ENCODE results near the gene EFNB2. TPM values are rescaled to one million over a fixed set of nuclear protein-coding genes. Genes with fewer than 3 reads are reported as not detected.

EFNB2 gene
- polyA plus RNA-seq, 1 donor from 2014 or later, result 53.1 TPM

- H3K27me3 ChIP-seq (ENCODE audit: insufficient read depth, low read depth, low read length), result no peaks in the 10 kb centered on the region
- no peaks in the 10 kb centered on the region for H3K36me3 ChIP-seq (ENCODE audit: insufficient read depth, low read length)
- no peak overlapping the region for H2AFZ ChIP-seq (ENCODE audit: low read depth, low read length)
- no peaks in the 10 kb centered on the region for H3K9me3 ChIP-seq (ENCODE audit: low read length)
- H4K20me1 ChIP-seq (ENCODE audit: insufficient read depth), result no peaks in the 10 kb centered on the region
- H3K27ac ChIP-seq (ENCODE audit: low read length), result no peak overlapping the region
- no peaks in the 10 kb centered on the region for H3K79me2 ChIP-seq (replicated peaks; ENCODE audit: insufficient read depth, low read length)
- no peak overlapping the region for H3K4me3 ChIP-seq (ENCODE audit: low read length)
- H3K9me2 ChIP-seq (ENCODE audit: insufficient read depth, low read length), result no peaks in the 10 kb centered on the region
- no peaks in the 10 kb centered on the region for H3F3A ChIP-seq (ENCODE audit: insufficient read depth, low read length, poor library complexity, severe bottlenecking)
- TF ChIP-seq EZH2 (IDR thresholded peaks at IDR 0.05; ENCODE audit: borderline replicate concordance, insufficient read depth, low read length, poor library complexity, severe bottlenecking) (no peak), MXI1 (conservative IDR thresholded peaks at IDR 0.05; ENCODE audit: poor library complexity, severe bottlenecking) (no peak), CTCF (IDR thresholded peaks at IDR 0.05; ENCODE audit: poor library complexity, severe bottlenecking) (no peak), SMC3 (conservative IDR thresholded peaks at IDR 0.05; ENCODE audit: poor library complexity) (no peak), POLR2AphosphoS5 (IDR thresholded peaks at IDR 0.05) (no peak), REST (IDR thresholded peaks at IDR 0.05; ENCODE audit: borderline replicate concordance) (no peak), TAF1 (IDR thresholded peaks at IDR 0.05; ENCODE audit: low read depth) (no peak), EP300 (conservative IDR thresholded peaks at IDR 0.05; ENCODE audit: poor library complexity, severe bottlenecking) (no peak), RAD21 (conservative IDR thresholded peaks at IDR 0.05) (no peak)
- no peak overlapping the region for H3K9ac ChIP-seq (ENCODE audit: low read length)
- no peak overlapping the region for H3K4me2 ChIP-seq (ENCODE audit: low read length)
These were observed 55.5 kb downstream of the EFNB2 start for GRCh38 chr13:106479929-106480328.

- no peak for TF ChIP-seq SMC3 (conservative IDR thresholded peaks at IDR 0.05; ENCODE audit: poor library complexity)
- Histone ChIP-seq H3K79me2 (replicated peaks; ENCODE audit: insufficient read depth, low read length) (no peaks in the 10 kb centered on the region), H3K9me2 (ENCODE audit: insufficient read depth, low read length) (no peaks in the 10 kb centered on the region), H3K9ac (ENCODE audit: low read length) (no peak overlapping the region), H3F3A (ENCODE audit: insufficient read depth, low read length, poor library complexity, severe bottlenecking) (no peaks in the 10 kb centered on the region), H3K4me3 (ENCODE audit: low read length) (no peak overlapping the region), H3K27me3 (ENCODE audit: insufficient read depth, low read depth, low read length) (no peaks in the 10 kb centered on the region), H3K9me3 (ENCODE audit: low read length) (no peaks in the 10 kb centered on the region), H2AFZ (ENCODE audit: low read depth, low read length) (no peak overlapping the region), H4K20me1 (ENCODE audit: insufficient read depth) (no peaks in the 10 kb centered on the region), H3K4me2 (ENCODE audit: low read length) (no peak overlapping the region), H3K27ac (ENCODE audit: low read length) (no peak overlapping the region), H3K36me3 (ENCODE audit: insufficient read depth, low read length) (no peaks in the 10 kb centered on the region)
These were observed 57.3 kb downstream of the EFNB2 start for GRCh38 chr13:106478116-106478515.

- H3K27ac ChIP-seq (ENCODE audit: low read length), result no peak overlapping the region
- no peaks in the 10 kb centered on the region for H3K79me2 ChIP-seq (replicated peaks; ENCODE audit: insufficient read depth, low read length)
- TF ChIP-seq REST (IDR thresholded peaks at IDR 0.05; ENCODE audit: borderline replicate concordance) (no peak), POLR2AphosphoS5 (IDR thresholded peaks at IDR 0.05) (no peak), MXI1 (conservative IDR thresholded peaks at IDR 0.05; ENCODE audit: poor library complexity, severe bottlenecking) (no peak), EP300 (conservative IDR thresholded peaks at IDR 0.05; ENCODE audit: poor library complexity, severe bottlenecking) (no peak), CTCF (IDR thresholded peaks at IDR 0.05; ENCODE audit: poor library complexity, severe bottlenecking) (no peak), SMC3 (conservative IDR thresholded peaks at IDR 0.05; ENCODE audit: poor library complexity) (no peak), TAF1 (IDR thresholded peaks at IDR 0.05; ENCODE audit: low read depth) (no peak), EZH2 (IDR thresholded peaks at IDR 0.05; ENCODE audit: borderline replicate concordance, insufficient read depth, low read length, poor library complexity, severe bottlenecking) (no peak), RAD21 (conservative IDR thresholded peaks at IDR 0.05) (no peak)
- no peak overlapping the region for H3K9ac ChIP-seq (ENCODE audit: low read length)
- H3K36me3 ChIP-seq (ENCODE audit: insufficient read depth, low read length), result no peaks in the 10 kb centered on the region
- H3K9me2 ChIP-seq (ENCODE audit: insufficient read depth, low read length), result no peaks in the 10 kb centered on the region
- H4K20me1 ChIP-seq (ENCODE audit: insufficient read depth), result no peaks in the 10 kb centered on the region
- no peak overlapping the region for H3K4me2 ChIP-seq (ENCODE audit: low read length)
- H3K4me3 ChIP-seq (ENCODE audit: low read length), result no peak overlapping the region
- H3K27me3 ChIP-seq (ENCODE audit: insufficient read depth, low read depth, low read length), result no peaks in the 10 kb centered on the region
- H3F3A ChIP-seq (ENCODE audit: insufficient read depth, low read length, poor library complexity, severe bottlenecking), result no peaks in the 10 kb centered on the region
- no peak overlapping the region for H2AFZ ChIP-seq (ENCODE audit: low read depth, low read length)
- no peaks in the 10 kb centered on the region for H3K9me3 ChIP-seq (ENCODE audit: low read length)
These were observed 58.2 kb downstream of the EFNB2 start for GRCh38 chr13:106477303-106477702.

Data from neural cell (in vitro differentiated cells).